ENCODE measurements around the gene RYR3.
A peak's percentile ranks its signal among the peaks of the same experiment; 100 is the strongest.

Gene RYR3

GRCh38 chr15:33298631-33299030 is 12.1 kb upstream of the RYR3 start:
- Histone ChIP-seq H3K4me2 (ENCODE audit: low read depth, low read length) (no peak overlapping the region), H3K9me3 (replicated peaks; ENCODE audit: insufficient read depth, low read length) (no peaks in the 10 kb centered on the region), H3K9ac (ENCODE audit: low read length) (no peak overlapping the region), H3K4me3 (ENCODE audit: low read length) (no peak overlapping the region), H3K27me3 (replicated peaks; ENCODE audit: insufficient read depth, low read length) (no peaks in the 10 kb centered on the region), H3K79me2 (ENCODE audit: low read length) (no peaks in the 10 kb centered on the region), H3K4me1 (ENCODE audit: low read length) (no peaks in the 10 kb centered on the region), H3F3A (ENCODE audit: insufficient read depth, low read length) (no peaks in the 10 kb centered on the region), H3K36me3 (replicated peaks; ENCODE audit: insufficient read depth, low read length) (no peaks in the 10 kb centered on the region), H4K20me1 (ENCODE audit: insufficient read depth, low read length) (no peaks in the 10 kb centered on the region), H3K27ac (ENCODE audit: low read length) (no peak overlapping the region), H2AFZ (ENCODE audit: low read length) (no peak overlapping the region), H3K9me2 (replicated peaks; ENCODE audit: insufficient read depth, low read length) (no peaks in the 10 kb centered on the region)
- TF ChIP-seq EZH2phosphoT487 (IDR thresholded peaks at IDR 0.05; ENCODE audit: low read length): no peak
- TF ChIP-seq CTCF (IDR thresholded peaks at IDR 0.05; ENCODE audit: low read length): no peak
- TF ChIP-seq EZH2 (optimal IDR thresholded peaks at IDR 0.05; ENCODE audit: low read depth, low read length): no peak
- DNase-seq: no peak

GRCh38 chr15:33304924-33305323 is 5.8 kb upstream of the RYR3 start:
- Histone ChIP-seq H3K9me3 (replicated peaks; ENCODE audit: insufficient read depth, low read length) (no peaks in the 10 kb centered on the region), H3K4me3 (ENCODE audit: low read length) (no peak overlapping the region), H2AFZ (ENCODE audit: low read length) (no peak overlapping the region), H3K27me3 (replicated peaks; ENCODE audit: insufficient read depth, low read length) (no peaks in the 10 kb centered on the region), H3K9me2 (replicated peaks; ENCODE audit: insufficient read depth, low read length) (no peaks in the 10 kb centered on the region), H3K27ac (ENCODE audit: low read length) (no peak overlapping the region), H3F3A (ENCODE audit: insufficient read depth, low read length) (no peaks in the 10 kb centered on the region), H3K4me2 (ENCODE audit: low read depth, low read length) (no peak overlapping the region), H3K79me2 (ENCODE audit: low read length) (no peaks in the 10 kb centered on the region), H4K20me1 (ENCODE audit: insufficient read depth, low read length) (no peaks in the 10 kb centered on the region), H3K9ac (ENCODE audit: low read length) (no peak overlapping the region), H3K36me3 (replicated peaks; ENCODE audit: insufficient read depth, low read length) (no peaks in the 10 kb centered on the region), H3K4me1 (ENCODE audit: low read length) (no peaks in the 10 kb centered on the region)
- TF ChIP-seq EZH2 (optimal IDR thresholded peaks at IDR 0.05; ENCODE audit: low read depth, low read length) (no peak), EZH2phosphoT487 (IDR thresholded peaks at IDR 0.05; ENCODE audit: low read length) (no peak), CTCF (IDR thresholded peaks at IDR 0.05; ENCODE audit: low read length) (no peak)
- no peak for DNase-seq

GRCh38 chr15:33309602-33310276 is 1.0 kb upstream of the RYR3 start:
- Histone ChIP-seq H3K4me3 (ENCODE audit: low read length) (no peak overlapping the region), H3K9me2 (replicated peaks; ENCODE audit: insufficient read depth, low read length) (no peaks in the 10 kb centered on the region), H3K4me2 (ENCODE audit: low read depth, low read length) (no peak overlapping the region), H3K36me3 (replicated peaks; ENCODE audit: insufficient read depth, low read length) (no peaks in the 10 kb centered on the region), H4K20me1 (ENCODE audit: insufficient read depth, low read length) (no peaks in the 10 kb centered on the region), H3K27ac (ENCODE audit: low read length) (no peak overlapping the region), H2AFZ (ENCODE audit: low read length) (no peak overlapping the region), H3F3A (ENCODE audit: insufficient read depth, low read length) (no peaks in the 10 kb centered on the region), H3K9ac (ENCODE audit: low read length) (no peak overlapping the region), H3K9me3 (replicated peaks; ENCODE audit: insufficient read depth, low read length) (no peaks in the 10 kb centered on the region), H3K27me3 (replicated peaks; ENCODE audit: insufficient read depth, low read length) (peaks cover 15% of the 10 kb centered on the region; the same call in 1 of the 2 replicates), H3K4me1 (ENCODE audit: low read length) (no peaks in the 10 kb centered on the region), H3K79me2 (ENCODE audit: low read length) (no peaks in the 10 kb centered on the region)
- TF ChIP-seq CTCF (IDR thresholded peaks at IDR 0.05; ENCODE audit: low read length) (peak; percentile 31), EZH2 (optimal IDR thresholded peaks at IDR 0.05; ENCODE audit: low read depth, low read length) (no peak)
- peak; percentile 11 for DNase-seq
